ENCODE results near the gene C19orf25. TPM values are rescaled to one million over a fixed set of nuclear protein-coding genes. Genes with fewer than 3 reads are reported as not detected.

C19orf25 gene
- total RNA-seq, 1 donor: 30.0 TPM

DNA sequence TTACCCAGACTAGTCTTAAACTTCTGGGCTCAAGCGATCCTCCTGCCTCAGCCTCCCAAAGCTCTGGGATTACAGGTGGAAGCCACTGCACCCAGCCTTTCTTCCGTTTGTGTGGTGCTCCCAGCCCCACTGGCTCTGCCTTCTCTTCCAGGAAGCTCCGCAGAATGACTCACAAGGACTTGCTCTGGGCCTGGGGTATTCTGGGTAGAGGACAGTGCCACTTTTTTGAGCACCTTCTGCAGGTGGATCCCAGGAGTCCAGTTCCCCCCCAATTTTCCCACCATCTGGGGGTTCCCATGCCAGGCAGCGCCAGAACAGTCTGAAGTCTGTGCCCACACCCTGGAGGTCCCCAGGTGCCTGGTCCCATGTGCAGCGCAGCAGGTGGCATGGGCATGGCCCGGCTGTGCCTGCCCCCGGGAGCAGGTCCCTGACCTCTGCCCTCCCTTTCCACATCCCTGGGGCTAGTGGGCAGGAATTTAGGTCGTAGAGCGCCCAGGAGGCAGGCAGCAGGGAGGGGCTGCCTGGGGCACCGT is 13.5 kb upstream of the C19orf25 start:
- H2AFZ ChIP-seq (ENCODE audit: low read length): no peak overlapping the region
- no peak overlapping the region for H3K4me2 ChIP-seq (ENCODE audit: insufficient read depth, low read length)
- no peak overlapping the region for H3K27ac ChIP-seq (ENCODE audit: low read depth, low read length)
- H3K36me3 ChIP-seq (ENCODE audit: insufficient read depth, low read length): no peaks in the 10 kb centered on the region
- TF ChIP-seq, protein P1, sequence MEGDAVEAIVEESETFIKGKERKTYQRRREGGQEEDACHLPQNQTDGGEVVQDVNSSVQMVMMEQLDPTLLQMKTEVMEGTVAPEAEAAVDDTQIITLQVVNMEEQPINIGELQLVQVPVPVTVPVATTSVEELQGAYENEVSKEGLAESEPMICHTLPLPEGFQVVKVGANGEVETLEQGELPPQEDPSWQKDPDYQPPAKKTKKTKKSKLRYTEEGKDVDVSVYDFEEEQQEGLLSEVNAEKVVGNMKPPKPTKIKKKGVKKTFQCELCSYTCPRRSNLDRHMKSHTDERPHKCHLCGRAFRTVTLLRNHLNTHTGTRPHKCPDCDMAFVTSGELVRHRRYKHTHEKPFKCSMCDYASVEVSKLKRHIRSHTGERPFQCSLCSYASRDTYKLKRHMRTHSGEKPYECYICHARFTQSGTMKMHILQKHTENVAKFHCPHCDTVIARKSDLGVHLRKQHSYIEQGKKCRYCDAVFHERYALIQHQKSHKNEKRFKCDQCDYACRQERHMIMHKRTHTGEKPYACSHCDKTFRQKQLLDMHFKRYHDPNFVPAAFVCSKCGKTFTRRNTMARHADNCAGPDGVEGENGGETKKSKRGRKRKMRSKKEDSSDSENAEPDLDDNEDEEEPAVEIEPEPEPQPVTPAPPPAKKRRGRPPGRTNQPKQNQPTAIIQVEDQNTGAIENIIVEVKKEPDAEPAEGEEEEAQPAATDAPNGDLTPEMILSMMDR (IDR thresholded peaks at IDR 0.05; ENCODE audit: extremely low read depth, low read depth, low read length): no peak
- no peaks in the 10 kb centered on the region for H3K79me2 ChIP-seq (ENCODE audit: insufficient read depth, low read length)
- DNase-seq (ENCODE audit: insufficient read length, low spot score, missing footprints): peak; percentile 30
- peaks cover 15% of the 10 kb centered on the region for H3K27me3 ChIP-seq (ENCODE audit: insufficient read depth, low read length)
- H4K20me1 ChIP-seq (ENCODE audit: insufficient read depth, low read length): no peaks in the 10 kb centered on the region
- H3K4me1 ChIP-seq (ENCODE audit: insufficient read depth, low read length): no peaks in the 10 kb centered on the region
- H3K9me3 ChIP-seq (ENCODE audit: low read depth, low read length): no peaks in the 10 kb centered on the region
- H3K4me3 ChIP-seq (ENCODE audit: insufficient read depth, low read length): no peak overlapping the region

DNA sequence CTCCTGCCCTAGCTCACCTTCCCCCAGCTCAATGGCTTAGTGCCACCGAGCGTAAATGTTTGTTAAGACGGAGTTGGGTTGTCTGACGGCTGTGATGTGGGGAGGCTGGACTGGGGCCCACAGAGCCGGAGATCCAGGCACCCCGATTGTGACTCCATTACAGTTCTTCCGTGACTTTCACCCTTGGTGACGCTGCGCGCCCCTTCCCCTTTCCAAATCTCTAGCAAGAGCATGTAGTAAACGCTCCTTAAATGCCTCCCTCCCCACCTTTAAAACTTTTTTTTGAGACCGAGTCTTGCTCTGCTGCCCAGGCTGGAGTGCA is 12.8 kb upstream of the C19orf25 start:
- TF ChIP-seq, protein P1 (IDR thresholded peaks at IDR 0.05; ENCODE audit: extremely low read depth, low read depth, low read length): no peak
- H3K4me1 ChIP-seq (ENCODE audit: insufficient read depth, low read length): no peaks in the 10 kb centered on the region
- H3K27me3 ChIP-seq (ENCODE audit: insufficient read depth, low read length): peaks cover 14% of the 10 kb centered on the region
- H3K27ac ChIP-seq (ENCODE audit: low read depth, low read length): no peak overlapping the region
- H3K36me3 ChIP-seq (ENCODE audit: insufficient read depth, low read length): no peaks in the 10 kb centered on the region
- H3K4me3 ChIP-seq (ENCODE audit: insufficient read depth, low read length): no peak overlapping the region
- no peaks in the 10 kb centered on the region for H3K79me2 ChIP-seq (ENCODE audit: insufficient read depth, low read length)
- H4K20me1 ChIP-seq (ENCODE audit: insufficient read depth, low read length): no peaks in the 10 kb centered on the region
- no peak overlapping the region for H3K4me2 ChIP-seq (ENCODE audit: insufficient read depth, low read length)
- peak; percentile 50 for DNase-seq (ENCODE audit: insufficient read length, low spot score, missing footprints)
- H3K9me3 ChIP-seq (ENCODE audit: low read depth, low read length): no peaks in the 10 kb centered on the region
- no peak overlapping the region for H2AFZ ChIP-seq (ENCODE audit: low read length)

DNA sequence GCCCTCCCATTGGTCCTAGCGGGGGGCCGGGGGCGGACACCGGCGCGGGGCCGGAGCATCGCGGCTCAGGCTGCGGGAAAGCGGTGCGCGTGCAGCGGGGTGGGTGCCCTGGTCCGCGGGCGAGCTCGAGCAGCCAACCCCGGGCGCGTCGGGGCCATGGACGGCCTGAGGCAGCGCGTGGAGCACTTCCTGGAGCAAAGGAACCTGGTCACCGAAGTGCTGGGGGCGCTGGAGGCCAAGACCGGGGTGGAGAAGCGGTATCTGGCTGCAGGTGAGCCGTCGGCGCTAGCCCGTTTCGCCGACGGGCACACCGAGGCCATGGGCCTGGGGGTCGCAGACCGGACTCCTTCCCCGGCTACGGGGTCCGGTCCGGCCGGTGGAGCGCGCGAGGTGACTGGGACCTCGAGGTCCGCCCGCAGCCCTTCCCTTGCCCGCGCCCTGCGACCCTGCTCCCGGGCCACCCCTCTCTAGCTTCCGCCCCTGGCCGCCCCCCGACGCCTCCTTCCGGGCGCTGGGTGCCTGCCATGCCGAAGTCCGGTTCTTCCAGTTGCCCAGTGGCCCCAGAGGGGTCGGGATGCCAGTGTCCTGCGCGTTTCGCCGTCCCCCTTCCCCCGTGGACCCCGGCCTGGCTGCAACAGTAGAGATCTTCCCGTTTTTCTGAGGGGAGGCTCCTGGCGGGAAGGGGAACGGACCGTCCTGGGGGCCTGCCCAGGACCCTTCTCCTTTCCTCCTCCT is 12.3 kb upstream of the C19orf25 start, which contains the start of gene REEP6:
TSS of gene REEP6 (plus strand) at position 68 of the 735 bp plus-strand sequence. CDS start at position 157, 89 bp downstream.
- no peak within 1 kb of the TSS for H3K27ac ChIP-seq (ENCODE audit: low read depth, low read length)
- peak within 1 kb of the TSS; percentile 76 for H3K4me3 ChIP-seq (ENCODE audit: insufficient read depth, low read length)
- TF ChIP-seq, protein P1 (IDR thresholded peaks at IDR 0.05; ENCODE audit: extremely low read depth, low read depth, low read length): no peak
- DNase-seq (ENCODE audit: insufficient read length, low spot score, missing footprints): no peak
- H3K9me3 ChIP-seq (ENCODE audit: low read depth, low read length): no peaks in the 10 kb centered on the region
- no peaks in the 10 kb centered on the region for H3K36me3 ChIP-seq (ENCODE audit: insufficient read depth, low read length)
- peak within 1 kb of the TSS; percentile 99 for H2AFZ ChIP-seq (ENCODE audit: low read length)
- H3K27me3 ChIP-seq (ENCODE audit: insufficient read depth, low read length): peaks cover 10% of the 10 kb centered on the region
- H3K4me2 ChIP-seq (ENCODE audit: insufficient read depth, low read length): peak within 1 kb of the TSS; percentile 97
- H3K4me1 ChIP-seq (ENCODE audit: insufficient read depth, low read length): no peaks in the 10 kb centered on the region
- no peaks in the 10 kb centered on the region for H4K20me1 ChIP-seq (ENCODE audit: insufficient read depth, low read length)
- H3K79me2 ChIP-seq (ENCODE audit: insufficient read depth, low read length): no peaks in the 10 kb centered on the region

DNA sequence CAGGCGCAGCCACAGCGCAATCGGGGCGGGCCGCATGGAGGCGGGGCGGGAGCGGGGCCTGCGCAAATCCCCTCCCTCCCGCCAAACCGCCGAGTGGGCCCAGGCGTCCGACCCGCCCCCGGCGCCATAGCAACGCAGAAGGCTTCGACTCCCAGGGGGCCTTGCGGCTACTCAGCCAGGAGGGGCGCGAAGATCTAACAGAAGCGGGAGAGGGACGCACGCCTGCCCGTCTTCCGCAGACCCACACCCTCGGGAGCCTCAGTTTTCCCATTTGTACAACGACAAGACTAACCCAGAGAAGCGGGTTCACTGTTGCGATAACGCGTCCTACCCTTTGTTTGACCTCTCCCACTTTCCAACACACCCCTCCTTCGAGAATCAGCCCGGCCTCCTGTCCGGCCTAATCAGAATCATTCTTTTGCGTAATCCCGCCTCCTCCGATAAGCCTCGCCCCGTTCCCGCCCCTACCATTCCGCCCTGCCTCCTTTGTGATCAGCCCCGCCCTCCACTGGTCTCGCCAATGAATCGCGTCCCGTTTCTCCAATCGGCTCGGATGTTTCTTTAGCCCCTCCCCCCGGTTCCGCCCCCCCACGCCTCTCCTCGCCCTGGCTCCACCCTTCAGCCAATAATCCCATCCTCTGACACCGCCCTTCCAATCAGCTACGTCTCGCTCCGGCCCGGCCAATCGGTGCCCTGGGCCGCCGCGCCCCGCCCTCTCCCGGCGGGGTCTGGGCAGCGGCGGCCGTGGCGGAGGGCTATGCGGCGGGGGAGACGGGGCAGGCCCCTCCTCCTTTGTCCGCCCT is 11.5 kb upstream of the C19orf25 start, which contains the start of gene PCSK4:
TSS of gene PCSK4 (minus strand) at position 40 of the 803 bp plus-strand sequence. CDS start at position 36, 4 bp downstream.
- peak within 1 kb of the TSS; percentile 76 for H3K4me3 ChIP-seq (ENCODE audit: insufficient read depth, low read length)
- no peaks in the 10 kb centered on the region for H3K79me2 ChIP-seq (ENCODE audit: insufficient read depth, low read length)
- H3K27ac ChIP-seq (ENCODE audit: low read depth, low read length): no peak within 1 kb of the TSS
- H3K36me3 ChIP-seq (ENCODE audit: insufficient read depth, low read length): no peaks in the 10 kb centered on the region
- peak within 1 kb of the TSS; percentile 99 for H2AFZ ChIP-seq (ENCODE audit: low read length)
- peak; percentile 100 for DNase-seq (ENCODE audit: insufficient read length, low spot score, missing footprints)
- H3K27me3 ChIP-seq (ENCODE audit: insufficient read depth, low read length): peaks cover 10% of the 10 kb centered on the region
- H3K9me3 ChIP-seq (ENCODE audit: low read depth, low read length): no peaks in the 10 kb centered on the region
- TF ChIP-seq, protein P1 (IDR thresholded peaks at IDR 0.05; ENCODE audit: extremely low read depth, low read depth, low read length): no peak
- peak within 1 kb of the TSS; percentile 97 for H3K4me2 ChIP-seq (ENCODE audit: insufficient read depth, low read length)
- H3K4me1 ChIP-seq (ENCODE audit: insufficient read depth, low read length): no peaks in the 10 kb centered on the region
- no peaks in the 10 kb centered on the region for H4K20me1 ChIP-seq (ENCODE audit: insufficient read depth, low read length)
